ENCODE measurements around the gene ASF1B.

- no peak for TF ChIP-seq CTCF (IDR thresholded peaks at IDR 0.05)
- TF ChIP-seq EZH2 (IDR thresholded peaks at IDR 0.05): no peak
Observed at GRCh38 chr19:14161305-14161704, 24.9 kb upstream of the ASF1B start.
